Neural progenitor cell (in vitro differentiated cells): ENCODE results near the gene GASK1A.

ENCODE experiments used
- CTCF ChIP-seq: fragments of 200-600 bp; sonication (generic); IDR thresholded peaks from 2 replicates; pipeline ENCODE4 v1.5.1; 2017; ENCODE audit warnings: antibody characterized with exemption, mild to moderate bottlenecking
- EZH2 ChIP-seq: fragments of 200-600 bp; sonication (generic); IDR thresholded peaks from 2 replicates; pipeline ENCODE4 v1.6.1; 2017; ENCODE audit warnings: antibody characterized with exemption, mild to moderate bottlenecking, moderate library complexity
- EZH2phosphoT487 ChIP-seq: fragments of 200-600 bp; sonication (generic); IDR thresholded peaks from 2 replicates; pipeline ENCODE4 v1.6.1; 2017; ENCODE audit warnings: antibody characterized with exemption

GRCh38 chr3:43104660-43105595, 125.8 kb downstream of the GASK1A start:
- no peak for TF ChIP-seq CTCF
- TF ChIP-seq EZH2phosphoT487: no peak
- TF ChIP-seq EZH2: no peak
